ENCODE data around the gene CDK5RAP2. TPM values are rescaled to one million over a fixed set of nuclear protein-coding genes. Genes with fewer than 3 reads are reported as not detected.

Gene CDK5RAP2
- polyA plus RNA-seq, 1 experiment = 28.1 TPM

DNA sequence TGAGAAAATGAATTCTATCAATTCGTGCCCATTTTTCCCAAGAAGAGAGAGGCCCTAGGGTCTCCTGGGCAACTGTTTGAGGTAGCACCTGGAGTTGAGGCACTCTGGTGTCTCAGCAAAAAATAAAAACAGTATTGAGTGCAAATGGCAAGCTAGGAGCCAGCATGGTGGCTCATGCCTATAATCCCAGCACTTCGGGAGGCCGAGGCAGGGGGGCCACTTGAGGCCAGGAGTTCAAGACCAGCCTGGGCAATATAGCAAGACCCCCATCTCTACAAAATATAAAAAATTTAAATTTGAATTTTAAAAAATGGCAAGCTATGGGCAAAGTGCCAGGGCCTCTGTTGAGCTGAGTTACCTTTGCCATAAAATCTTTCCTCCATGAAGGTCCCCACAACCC is 136.0 kb downstream of the CDK5RAP2 start:
- 0 out of 2 replicates have a peak, but pooled peaks cover 1% of the 10 kb centered on the region for H3K36me3 ChIP-seq (ENCODE audit: control insufficient read depth, insufficient read depth, low read length)
- TF ChIP-seq, protein P1, sequence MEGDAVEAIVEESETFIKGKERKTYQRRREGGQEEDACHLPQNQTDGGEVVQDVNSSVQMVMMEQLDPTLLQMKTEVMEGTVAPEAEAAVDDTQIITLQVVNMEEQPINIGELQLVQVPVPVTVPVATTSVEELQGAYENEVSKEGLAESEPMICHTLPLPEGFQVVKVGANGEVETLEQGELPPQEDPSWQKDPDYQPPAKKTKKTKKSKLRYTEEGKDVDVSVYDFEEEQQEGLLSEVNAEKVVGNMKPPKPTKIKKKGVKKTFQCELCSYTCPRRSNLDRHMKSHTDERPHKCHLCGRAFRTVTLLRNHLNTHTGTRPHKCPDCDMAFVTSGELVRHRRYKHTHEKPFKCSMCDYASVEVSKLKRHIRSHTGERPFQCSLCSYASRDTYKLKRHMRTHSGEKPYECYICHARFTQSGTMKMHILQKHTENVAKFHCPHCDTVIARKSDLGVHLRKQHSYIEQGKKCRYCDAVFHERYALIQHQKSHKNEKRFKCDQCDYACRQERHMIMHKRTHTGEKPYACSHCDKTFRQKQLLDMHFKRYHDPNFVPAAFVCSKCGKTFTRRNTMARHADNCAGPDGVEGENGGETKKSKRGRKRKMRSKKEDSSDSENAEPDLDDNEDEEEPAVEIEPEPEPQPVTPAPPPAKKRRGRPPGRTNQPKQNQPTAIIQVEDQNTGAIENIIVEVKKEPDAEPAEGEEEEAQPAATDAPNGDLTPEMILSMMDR (IDR thresholded peaks at IDR 0.05; ENCODE audit: insufficient read depth, low read depth, low read length) = no peak
- POLR2A ChIA-PET = no interaction called here
- H3K4me3 ChIP-seq (ENCODE audit: low read depth, low read length) = no peak overlapping the region
- H3K27me3 ChIP-seq (ENCODE audit: control insufficient read depth, insufficient read depth, low read length) = no peaks in the 10 kb centered on the region
- CTCF ChIA-PET = interaction anchor here (1.0 to 1.4 kb wide), 2 partner anchors 33 to 108 kb away, joined by 3 to 7 read pairs; no protein-coding TSS in a partner anchor
- no peak for DNase-seq (ENCODE audit: low read depth)

DNA sequence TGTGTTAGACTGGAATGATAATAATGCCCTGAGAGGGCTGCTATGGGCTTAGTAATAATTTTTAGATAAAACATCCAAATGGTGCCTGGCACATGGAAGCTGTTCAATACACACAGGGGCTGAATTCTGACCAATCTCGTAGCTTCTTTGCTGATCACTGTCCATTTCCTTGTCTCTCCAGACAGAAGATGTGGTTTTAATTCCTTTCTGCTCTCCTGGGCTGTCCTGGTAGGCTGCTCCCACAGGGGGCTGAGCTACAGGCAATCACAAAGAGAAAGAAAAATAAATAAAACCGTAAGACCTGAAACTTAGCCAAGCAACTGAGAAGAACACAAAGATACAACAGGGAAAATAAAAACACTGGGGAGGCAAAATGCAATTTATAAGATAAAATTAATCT is 136.5 kb downstream of the CDK5RAP2 start:
- no peak for DNase-seq (ENCODE audit: low read depth)
- Histone ChIP-seq H3K4me3 (ENCODE audit: low read depth, low read length) (no peak overlapping the region), H3K27me3 (ENCODE audit: control insufficient read depth, insufficient read depth, low read length) (no peaks in the 10 kb centered on the region), H3K36me3 (ENCODE audit: control insufficient read depth, insufficient read depth, low read length) (0 out of 2 replicates have a peak, but pooled peaks cover 2% of the 10 kb centered on the region)
- TF ChIP-seq, protein P1 (IDR thresholded peaks at IDR 0.05; ENCODE audit: insufficient read depth, low read depth, low read length) = 0 out of 2 replicates have a peak, but pooled peaks have one; percentile 5
- ChIA-PET POLR2A (no interaction called here), CTCF (interaction anchor here (1.0 to 1.7 kb wide), 3 partner anchors 32 to 107 kb away, joined by 3 to 7 read pairs (median 3); no protein-coding TSS in a partner anchor)

DNA sequence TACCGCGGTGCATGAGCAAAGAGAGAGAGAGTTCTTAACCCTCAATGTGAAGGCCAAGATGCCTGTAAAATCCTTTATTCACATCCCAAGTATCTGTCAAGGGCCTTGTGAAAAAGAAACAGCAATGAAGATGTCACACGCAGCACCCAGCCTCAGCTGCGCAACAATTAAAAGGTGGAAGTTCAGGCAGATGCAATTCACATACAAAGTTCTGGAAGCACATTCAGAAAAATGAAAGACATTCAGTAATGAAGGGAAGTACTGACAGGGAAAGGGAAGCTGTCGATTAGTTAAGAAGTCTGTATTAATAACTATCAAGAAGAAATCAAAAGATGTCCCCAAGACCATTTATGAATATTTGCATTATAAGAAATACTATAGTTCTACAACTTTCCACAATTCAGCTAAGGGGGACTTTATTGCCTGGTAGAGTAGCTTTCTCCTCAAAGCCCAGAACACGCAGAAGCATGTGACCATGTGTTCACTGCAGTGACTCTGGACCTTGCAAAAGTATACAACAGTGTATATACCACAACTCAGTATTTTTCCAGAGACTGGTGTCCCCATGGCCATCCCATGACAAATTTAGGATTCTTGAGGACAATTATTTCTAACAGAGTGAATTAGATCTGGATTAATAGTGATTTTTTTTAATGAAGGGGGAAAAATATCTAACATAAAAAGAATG is 137.5 kb downstream of the CDK5RAP2 start:
- Histone ChIP-seq H3K4me3 (ENCODE audit: low read depth, low read length) (no peak overlapping the region), H3K27me3 (ENCODE audit: control insufficient read depth, insufficient read depth, low read length) (no peaks in the 10 kb centered on the region), H3K36me3 (ENCODE audit: control insufficient read depth, insufficient read depth, low read length) (0 out of 2 replicates have a peak, but pooled peaks cover 2% of the 10 kb centered on the region)
- ChIA-PET CTCF (interaction anchor here (1.7 to 5.4 kb wide), 2 partner anchors 33 to 35 kb away, joined by 3 to 21 read pairs; no protein-coding TSS in a partner anchor), POLR2A (no interaction called here)
- TF ChIP-seq, protein P1 (IDR thresholded peaks at IDR 0.05; ENCODE audit: insufficient read depth, low read depth, low read length) = no peak
- no peak for DNase-seq (ENCODE audit: low read depth)

DNA sequence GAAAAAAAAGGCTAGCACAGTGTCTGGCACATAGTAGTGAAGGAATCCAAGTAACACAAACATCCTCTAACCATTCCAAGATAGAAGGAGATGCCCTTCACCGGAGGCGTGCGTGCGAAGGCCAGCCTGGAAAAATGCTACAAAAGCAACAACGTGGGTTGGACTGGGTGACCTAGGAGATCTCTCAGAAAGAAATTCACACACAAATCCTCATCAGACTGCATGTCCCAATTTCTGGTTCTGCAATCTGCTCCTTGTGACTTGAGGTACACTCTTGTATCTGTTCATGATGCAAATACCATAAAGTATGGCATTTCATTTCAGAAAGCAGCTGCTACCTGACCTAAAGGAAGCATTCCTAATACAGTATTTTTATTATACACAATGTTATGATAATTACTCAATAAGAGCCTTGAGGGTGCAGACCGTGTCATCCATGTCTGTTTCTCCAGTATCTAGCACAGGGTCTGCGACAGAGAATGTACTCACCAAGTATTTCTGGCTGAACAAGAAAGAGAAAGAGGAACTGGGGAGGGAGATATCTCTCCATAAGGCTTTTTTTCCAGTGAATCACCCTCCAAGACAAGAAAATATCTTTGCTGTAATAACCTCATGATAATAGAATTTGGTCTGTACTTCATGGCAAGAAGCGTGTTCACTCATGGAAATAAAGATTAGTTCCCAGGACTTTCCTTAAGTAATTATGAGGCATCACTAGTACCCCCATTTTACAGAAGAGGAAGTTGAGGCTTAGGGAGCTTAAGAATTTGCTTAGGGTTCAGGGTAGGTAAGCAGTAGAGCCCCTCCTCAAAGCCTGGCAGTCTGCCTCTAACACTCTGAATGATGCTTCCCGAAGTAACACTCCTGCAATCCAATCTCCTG is 138.3 kb downstream of the CDK5RAP2 start:
- Histone ChIP-seq H3K4me3 (ENCODE audit: low read depth, low read length) (no peak overlapping the region), H3K36me3 (ENCODE audit: control insufficient read depth, insufficient read depth, low read length) (0 out of 2 replicates have a peak, but pooled peaks cover 2% of the 10 kb centered on the region), H3K27me3 (ENCODE audit: control insufficient read depth, insufficient read depth, low read length) (no peaks in the 10 kb centered on the region)
- CTCF ChIA-PET = interaction anchor here (0.9 to 5.4 kb wide), 4 partner anchors 34 to 473 kb away, joined by 3 to 21 read pairs (median 3); no protein-coding TSS in a partner anchor
- TF ChIP-seq, protein P1 (IDR thresholded peaks at IDR 0.05; ENCODE audit: insufficient read depth, low read depth, low read length) = no peak
- peak; percentile 41 for DNase-seq (ENCODE audit: low read depth)
- POLR2A ChIA-PET = no interaction called here

DNA sequence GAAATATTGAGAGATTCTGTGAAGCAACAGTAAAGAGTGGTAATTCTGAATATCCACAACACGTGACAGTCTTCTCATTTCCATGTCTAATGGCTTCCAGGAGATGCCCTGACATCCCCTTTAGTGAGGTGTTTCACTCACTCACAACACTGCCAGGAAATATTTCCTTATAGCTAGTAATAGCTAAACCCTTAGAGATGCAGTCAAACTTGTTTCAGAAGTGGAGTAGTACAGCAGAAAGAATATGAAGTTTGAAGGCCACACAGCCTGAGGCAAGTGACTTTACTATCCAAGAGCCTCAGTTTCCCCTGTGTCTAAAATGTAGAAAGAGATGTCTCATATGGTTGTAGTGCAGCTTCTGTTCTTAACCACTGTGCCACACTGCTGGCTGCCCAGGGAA is 139.2 kb downstream of the CDK5RAP2 start:
- no peak overlapping the region for H3K4me3 ChIP-seq (ENCODE audit: low read depth, low read length)
- ChIA-PET CTCF (interaction anchor here (0.9 to 5.4 kb wide), 3 partner anchors 37 to 472 kb away, joined by 3 to 21 read pairs (median 3); no protein-coding TSS in a partner anchor), POLR2A (no interaction called here)
- H3K27me3 ChIP-seq (ENCODE audit: control insufficient read depth, insufficient read depth, low read length) = no peaks in the 10 kb centered on the region
- DNase-seq (ENCODE audit: low read depth) = no peak
- TF ChIP-seq, protein P1 (IDR thresholded peaks at IDR 0.05; ENCODE audit: insufficient read depth, low read depth, low read length) = no peak
- 0 out of 2 replicates have a peak, but pooled peaks cover 2% of the 10 kb centered on the region for H3K36me3 ChIP-seq (ENCODE audit: control insufficient read depth, insufficient read depth, low read length)

All from BJ (cell line).